H1 (cell line): ENCODE data around the gene SEC24C. TPM values are rescaled to one million over a fixed set of nuclear protein-coding genes. Genes with fewer than 3 reads are reported as not detected.

Experiments
- CTCF ChIA-PET: fragments of 300-600 bp; sonication (Branson Sonifier 250); formaldehyde crosslinking; loops from one replicate; lab custom pipeline; 2021; ENCODE audit not compliant: partially characterized antibody; lab: Charles Lee
- POLR2A ChIA-PET: fragments of 300-600 bp; sonication (Branson Sonifier 250); formaldehyde crosslinking; loops from one replicate; lab custom pipeline; 2021; ENCODE audit warnings: inconsistent platforms; ENCODE audit not compliant: partially characterized antibody; lab: Charles Lee
- DNase-seq, 2 experiments: peaks; one replicate each; pipeline versions ENCODE4 v3.0.0 to v3.0.0-alpha.2; 2010 to 2022; ENCODE audit warnings: low spot score in 2 of 2, low read depth in 1 of 2, mixed read lengths in 1 of 2
- FAIRE-seq: peaks from 2 replicates; lab custom pipeline; 2011; peaks lifted over from hg19 to GRCh38; lab: Jason Lieb, UNC
- H2AFZ ChIP-seq: 2 replicates; pipeline ENCODE4 v1.8.1; 2012; ENCODE audit warnings: low read length, inconsistent platforms
- H2AK5ac ChIP-seq: 2 replicates; pipeline ENCODE4 v1.6.1; 2013; ENCODE audit warnings: low read depth, low read length
- H2BK120ac ChIP-seq: replicated peaks from 2 replicates; pipeline ENCODE3; 2013; ENCODE audit warnings: low read depth, low read length, inconsistent platforms
- H2BK12ac ChIP-seq: 2 replicates; pipeline ENCODE4 v1.6.1; 2013; ENCODE audit warnings: low read depth, low read length
- H2BK15ac ChIP-seq: 2 replicates; pipeline ENCODE4 v1.6.1; 2013; ENCODE audit warnings: low read length
- H2BK20ac ChIP-seq: 2 replicates; pipeline ENCODE4 v1.6.1; 2013; ENCODE audit warnings: low read length
- H2BK5ac ChIP-seq: 2 replicates; pipeline ENCODE4 v1.6.1; 2013; ENCODE audit warnings: low read depth, low read length
- H3K14ac ChIP-seq: 2 replicates; pipeline ENCODE4 v1.6.1; 2013; ENCODE audit warnings: inconsistent platforms; ENCODE audit not compliant: insufficient read length
- H3K18ac ChIP-seq: 2 replicates; pipeline ENCODE4 v1.6.1; 2013; ENCODE audit warnings: low read length; ENCODE audit errors: extremely low read depth
- H3K23ac ChIP-seq: 2 replicates; pipeline ENCODE4 v1.6.1; 2013; ENCODE audit warnings: inconsistent platforms; ENCODE audit not compliant: insufficient read length
- H3K23me2 ChIP-seq: 2 replicates; pipeline ENCODE4 v1.6.1; 2013; ENCODE audit warnings: low read depth, low read length
- H3K27ac ChIP-seq: 2 replicates; pipeline ENCODE4 v1.6.1; 2011; ENCODE audit warnings: low read depth, low read length, inconsistent platforms
- H3K27me3 ChIP-seq, 4 experiments: replicated peaks in 1 of 4; 1 replicate in 1 of 4; 2 replicates in 3 of 4; pipeline versions ENCODE4 v1.6.1 to v1.8.1; 2011 to 2013; ENCODE audit warnings: low read length in 3 of 4, mild to moderate bottlenecking in 3 of 4, inconsistent platforms in 2 of 4, mixed read lengths in 2 of 4, moderate library complexity in 1 of 4; ENCODE audit not compliant: control insufficient read depth in 3 of 4, insufficient read depth in 3 of 4; ENCODE audit errors: extremely low read depth in 1 of 4
- H3K36me3 ChIP-seq, 4 experiments: 2 replicates each; pipeline versions ENCODE4 v1.6.1 to v1.8.1; 2011 to 2013; ENCODE audit warnings: mild to moderate bottlenecking in 4 of 4, low read length in 3 of 4, moderate library complexity in 2 of 4, control low read depth in 1 of 4, inconsistent platforms in 1 of 4; ENCODE audit not compliant: insufficient read depth in 4 of 4, control insufficient read depth in 2 of 4
- H3K4ac ChIP-seq: replicated peaks from 2 replicates; pipeline ENCODE3; 2013; ENCODE audit warnings: low read length, low read depth, mixed read lengths, inconsistent platforms; ENCODE audit not compliant: insufficient read length
- H3K4me1 ChIP-seq, 4 experiments: replicated peaks in 1 of 4; 1 replicate in 1 of 4; 2 replicates in 3 of 4; pipeline versions ENCODE4 v1.6.1 to v1.8.1; 2011 to 2013; ENCODE audit warnings: low read length in 3 of 4, inconsistent platforms in 2 of 4, mixed read lengths in 1 of 4; ENCODE audit not compliant: insufficient read depth in 4 of 4, control insufficient read depth in 3 of 4
- H3K4me2 ChIP-seq, 2 experiments: 2 replicates each; pipeline versions ENCODE4 v1.6.1 to v1.8.1; 2011 to 2013; ENCODE audit warnings: low read depth in 2 of 2, low read length in 2 of 2, control low read depth in 1 of 2, inconsistent platforms in 1 of 2, mild to moderate bottlenecking in 1 of 2; ENCODE audit not compliant: insufficient read depth in 1 of 2
- H3K4me3 ChIP-seq, 4 experiments: fragments of 200-600, 300-600 bp in 1 of 4; sonication (generic), shearing (Covaris generic), sonication (Bioruptor Twin) in 1 of 4; 2 replicates each; pipeline versions ENCODE4 v1.5.1 to v1.8.1; 2011 to 2016; ENCODE audit warnings: low read length in 4 of 4, low read depth in 3 of 4, control low read depth in 2 of 4, inconsistent platforms in 2 of 4, mild to moderate bottlenecking in 2 of 4, mixed read lengths in 1 of 4, moderate library complexity in 1 of 4; ENCODE audit not compliant: insufficient read depth in 2 of 4; ENCODE audit errors: extremely low read depth in 1 of 4
- H3K56ac ChIP-seq: replicated peaks from 2 replicates; pipeline ENCODE3; 2013; ENCODE audit warnings: low read depth, mild to moderate bottlenecking, mixed read lengths, low read length, inconsistent platforms; ENCODE audit not compliant: insufficient read length
- H3K79me1 ChIP-seq: 2 replicates; pipeline ENCODE4 v1.6.1; 2013; ENCODE audit warnings: low read depth, low read length, control low read depth
- H3K79me2 ChIP-seq, 2 experiments: 2 replicates each; pipeline versions ENCODE4 v1.6.1 to v1.8.1; 2012 to 2013; ENCODE audit warnings: low read length in 2 of 2, mild to moderate bottlenecking in 2 of 2, inconsistent platforms in 1 of 2; ENCODE audit not compliant: insufficient read depth in 2 of 2, control insufficient read depth in 1 of 2
- H3K9ac ChIP-seq, 4 experiments: replicated peaks in 1 of 4; 1 replicate in 1 of 4; 2 replicates in 3 of 4; pipeline versions ENCODE4 v1.6.1 to v1.8.1; 2011 to 2013; ENCODE audit warnings: low read depth in 3 of 4, low read length in 3 of 4, control low read depth in 2 of 4, mild to moderate bottlenecking in 2 of 4, moderate library complexity in 2 of 4, inconsistent platforms in 1 of 4; ENCODE audit errors: extremely low read depth in 1 of 4
- H3K9me3 ChIP-seq, 2 experiments: 2 replicates each; pipeline versions ENCODE4 v1.6.1 to v1.8.1; 2012 to 2013; ENCODE audit warnings: mild to moderate bottlenecking in 2 of 2, moderate library complexity in 2 of 2, control low read depth in 1 of 2, inconsistent platforms in 1 of 2, low read depth in 1 of 2, low read length in 1 of 2, mixed read lengths in 1 of 2; ENCODE audit not compliant: insufficient read depth in 2 of 2
- H4K20me1 ChIP-seq, 2 experiments: replicated peaks in 1 of 2; 2 replicates each; pipeline versions ENCODE3 to v1.8.1; 2011 to 2013; ENCODE audit warnings: inconsistent platforms in 2 of 2, low read length in 2 of 2, mild to moderate bottlenecking in 1 of 2; ENCODE audit not compliant: insufficient read depth in 2 of 2, control insufficient read depth in 1 of 2
- H4K5ac ChIP-seq: 2 replicates; pipeline ENCODE4 v1.6.1; 2013; ENCODE audit warnings: low read length, low read depth, mixed read lengths, inconsistent platforms; ENCODE audit not compliant: insufficient read length
- H4K8ac ChIP-seq: 2 replicates; pipeline ENCODE4 v1.8.0; 2013; ENCODE audit warnings: mild to moderate bottlenecking, moderate library complexity, low read length, inconsistent platforms; ENCODE audit not compliant: insufficient read depth; ENCODE audit errors: extremely low read depth
- H4K91ac ChIP-seq: replicated peaks from 2 replicates; pipeline ENCODE3; 2013; ENCODE audit warnings: low read length, mixed read lengths, inconsistent platforms; ENCODE audit not compliant: insufficient read length
- CREB1 ChIP-seq: IDR thresholded peaks from 2 replicates; pipeline ENCODE4 v1.6.1; 2012; ENCODE audit warnings: inconsistent platforms
- CTCF ChIP-seq, 3 experiments: IDR thresholded peaks; 1 replicate in 2 of 3; 2 replicates in 1 of 3; pipeline versions ENCODE4 v1.5.1 to v1.6.1; 2011; ENCODE audit warnings: low read length in 3 of 3, mild to moderate bottlenecking in 3 of 3, inconsistent platforms in 2 of 3, low read depth in 1 of 3, moderate library complexity in 1 of 3; ENCODE audit not compliant: insufficient read depth in 1 of 3; ENCODE audit errors: control extremely low read depth in 1 of 3
- GTF2F1 ChIP-seq: IDR thresholded peaks from 2 replicates; pipeline ENCODE4 v1.6.1; 2012; ENCODE audit warnings: low read depth, low read length, improper control_type of control experiment, borderline replicate concordance
- HDAC2 ChIP-seq, 2 experiments: fragments of 300-600 bp in 1 of 2; sonication (generic) in 1 of 2; IDR thresholded peaks; 2 replicates each; pipeline ENCODE4 v1.6.1; 2011 to 2012; ENCODE audit warnings: low read depth in 2 of 2, low read length in 2 of 2, mild to moderate bottlenecking in 2 of 2, moderate library complexity in 2 of 2, borderline replicate concordance in 1 of 2, inconsistent platforms in 1 of 2
- SP1 ChIP-seq: IDR thresholded peaks from 2 replicates; pipeline ENCODE4 v1.6.1; 2011; ENCODE audit warnings: low read depth, low read length
- SP4 ChIP-seq: IDR thresholded peaks from 2 replicates; pipeline ENCODE4 v1.6.1; 2012; ENCODE audit warnings: low read length, inconsistent platforms
- WGBS, 2 experiments: shearing (Covaris generic) in 1 of 2; methylation state at CpG; one replicate each; pipeline versions ENCODE4 v1.1.6 to v1.1.7; 2013 to 2015; ENCODE audit warnings: low lambda C conversion rate in 2 of 2, mixed read lengths in 2 of 2, inconsistent platforms in 1 of 2, low coverage in 1 of 2, missing lambda C conversion rate in 1 of 2; ENCODE audit not compliant: insufficient replicate concordance in 2 of 2, insufficient coverage in 1 of 2, insufficient read length in 1 of 2; ENCODE audit errors: extremely low coverage in 1 of 2, missing lambda C conversion rate in 1 of 2; 5-methylcytosine and 5-hydroxymethylcytosine counted together
- polyA plus RNA-seq, 7 experiments: library from polyadenylated mRNA; depleted of rRNA in 3 of 7; stranded (reverse) in 5 of 7; unstranded in 2 of 7; fragments of >200 nt in 5 of 7; fragments of 200-250 nt in 2 of 7; gene quantifications; 1 replicate in 5 of 7; 2 replicates in 1 of 7; 4 replicates in 1 of 7; pipeline versions ENCODE4 v1.2.1 to v1.2.3, GENCODE V29; 2011 to 2013; ENCODE audit warnings: missing spikeins in 2 of 7, mixed read lengths in 2 of 7
- total RNA-seq: library from RNA; stranded (reverse); fragmentation: NEBNext Ultra II Directional; extraction: Animal tissue kit (Norgen Biotek cat#: 25700); gene quantifications from 2 replicates; pipeline ENCODE4 v1.2.1, GENCODE V29; 2021

The SEC24C gene
- total and polyA plus RNA-seq, 2 of the 8 experiments (the other 6 are each of a cell fraction or from before 2014, with no cell fraction given) = 63.2 to 67.4 TPM

- Histone ChIP-seq H3K4me1 (peaks cover 0 to 4% (median 2%) of the 10 kb centered on the region in 4 experiments; a peak in 4 of 7 replicates), H4K91ac (no peak overlapping the region), H2BK5ac (no peak overlapping the region), H3K9me3 (no peaks in the 10 kb centered on the region), H3K56ac (no peak overlapping the region), H2BK120ac (no peak overlapping the region), H3K14ac (no peak overlapping the region), H4K20me1 (peaks cover 3 to 12% of the 10 kb centered on the region in 2 experiments), H3K36me3 (peaks cover 2 to 11% (median 6%) of the 10 kb centered on the region in 4 experiments; a peak in 5 of 8 replicates), H2BK20ac (no peak overlapping the region), H3K27ac (no peak overlapping the region), H3K23me2 (peaks cover 10% of the 10 kb centered on the region), H3K4me2 (peak overlapping the region; percentile 84 to 91), H2BK15ac (no peak overlapping the region), H3K79me1 (no peaks in the 10 kb centered on the region; the same call in 1 of the 2 replicates), H2AFZ (no peak overlapping the region), H3K9ac (peak overlapping the region in 1 of 4 experiments; percentile 77; a peak in 2 of 7 replicates), H2BK12ac (no peak overlapping the region), H3K79me2 (peaks cover 0 to 27% of the 10 kb centered on the region in 2 experiments; a peak in 3 of 4 replicates), H3K23ac (no peak overlapping the region), H3K27me3 (no peaks in the 10 kb centered on the region), H3K4me3 (peak overlapping the region; percentile 71 to 96 (median 90)), H4K5ac (no peak overlapping the region), H4K8ac (no peak overlapping the region), H3K4ac (no peak overlapping the region), H2AK5ac (no peak overlapping the region), H3K18ac (no peak overlapping the region)
- no peak for TF ChIP-seq HDAC2 (IDR thresholded peaks at IDR 0.05; ENCODE audit: borderline replicate concordance in 1 of 2, low read depth in 2 of 2, low read length in 2 of 2)
- peak in 1 of 3 experiments; percentile 24; a peak in 1 of 4 replicates for TF ChIP-seq CTCF (IDR thresholded peaks at IDR 0.05; ENCODE audit: control extremely low read depth in 1 of 3, insufficient read depth in 1 of 3, low read depth in 1 of 3, low read length in 3 of 3)
- TF ChIP-seq SP1 = no peak
- TF ChIP-seq CREB1 = no peak
- TF ChIP-seq GTF2F1 = no peak
- no peak for TF ChIP-seq SP4
- 30% methylated on average over 2 of the region's 2 CpGs; no CpG with 5 or more reads in 1 of the 2 experiments for WGBS, 2 experiments
- FAIRE-seq = no peak
- ChIA-PET POLR2A (interaction anchor here (0.6 to 6.3 kb wide), 10 partner anchors 8 to 322 kb away, joined by 3 to 79 read pairs (median 4); partner anchors contain the start of gene SEC24C), CTCF (interaction anchor here (0.6 to 2.2 kb wide), 13 partner anchors 8 to 100 kb away, joined by 3 to 13 read pairs (median 4); a partner anchor contains a TSS)
- no peak for DNase-seq
Observed at GRCh38 chr10:73786512-73786885, 42.3 kb downstream of the SEC24C start.
